CD8-positive, alpha-beta memory T cell (primary cell): ENCODE measurements around the gene LIN54. TPM values are rescaled to one million over a fixed set of nuclear protein-coding genes. Genes with fewer than 3 reads are reported as not detected.
"Not testable (repeated sequence)": the region's sequence is repeated elsewhere in the genome, so short reads cannot be mapped to it uniquely, and the experiment has no call there.

ENCODE experiments used
- CTCF ChIA-PET: fragments of 350-600 bp; sonication (Branson Sonifier 250); formaldehyde crosslinking; loops from one replicate; lab custom pipeline; 2021; ENCODE audit warnings: antibody characterized with exemption; lab: Charles Lee
- POLR2A ChIA-PET: fragments of 350-600 bp; sonication (Branson Sonifier 250); formaldehyde crosslinking; loops from one replicate; lab custom pipeline; 2021; ENCODE audit warnings: antibody characterized with exemption; lab: Charles Lee
- DNase-seq, 5 donors: peaks; one replicate each; pipeline versions ENCODE4 v3.0.0 to v3.0.0-alpha.2; 2020 to 2022; ENCODE audit warnings: mixed read lengths in 1 of 5
- H3K27ac ChIP-seq: one replicate; pipeline ENCODE4 v1.7.0; 2013; ENCODE audit warnings: low read depth, mild to moderate bottlenecking, low read length, moderate library complexity
- H3K27me3 ChIP-seq: 2 replicates; pipeline ENCODE4 v1.7.0; 2013; ENCODE audit warnings: low read length, mild to moderate bottlenecking; ENCODE audit not compliant: insufficient read depth, poor library complexity, severe bottlenecking
- H3K36me3 ChIP-seq: 2 replicates; pipeline ENCODE4 v1.7.0; 2013; ENCODE audit warnings: mild to moderate bottlenecking, low read length, moderate library complexity; ENCODE audit not compliant: insufficient read depth
- H3K4me1 ChIP-seq: 2 replicates; pipeline ENCODE4 v1.7.0; 2013; ENCODE audit warnings: mild to moderate bottlenecking, low read length, moderate library complexity; ENCODE audit not compliant: insufficient read depth
- H3K4me3 ChIP-seq: 2 replicates; pipeline ENCODE4 v1.7.0; 2013; ENCODE audit warnings: mild to moderate bottlenecking, low read length
- H3K9me3 ChIP-seq: 2 replicates; pipeline ENCODE4 v1.7.0; 2013; ENCODE audit warnings: mild to moderate bottlenecking, low read length
- H3K27ac Mint-ChIP-seq, 8 donors: one replicate each; pipeline ENCODE4 v1.8.0; 2020 to 2021; ENCODE audit warnings: mixed read lengths in 8 of 8, mild to moderate bottlenecking in 6 of 8, inconsistent platforms in 3 of 8, moderate library complexity in 3 of 8
- H3K27me3 Mint-ChIP-seq, 2 donors: one replicate each; pipeline ENCODE4 v1.8.0; 2020 to 2021; ENCODE audit warnings: mixed read lengths in 2 of 2, mild to moderate bottlenecking in 1 of 2, moderate library complexity in 1 of 2
- H3K36me3 Mint-ChIP-seq, 3 donors: one replicate each; pipeline ENCODE4 v1.8.0; 2020 to 2021; ENCODE audit warnings: mixed read lengths in 3 of 3, inconsistent platforms in 1 of 3, mild to moderate bottlenecking in 1 of 3
- H3K4me1 Mint-ChIP-seq, 3 donors: one replicate each; pipeline ENCODE4 v1.8.0; 2020 to 2021; ENCODE audit warnings: mixed read lengths in 3 of 3, inconsistent platforms in 1 of 3, mild to moderate bottlenecking in 1 of 3
- H3K4me3 Mint-ChIP-seq, 7 donors: one replicate each; pipeline ENCODE4 v1.8.0; 2020 to 2021; ENCODE audit warnings: mixed read lengths in 7 of 7, mild to moderate bottlenecking in 6 of 7, moderate library complexity in 4 of 7, inconsistent platforms in 2 of 7
- H3K9me3 Mint-ChIP-seq, 5 donors: one replicate each; pipeline ENCODE4 v1.8.0; 2020 to 2022; ENCODE audit warnings: mixed read lengths in 5 of 5, mild to moderate bottlenecking in 3 of 5, moderate library complexity in 2 of 5, inconsistent platforms in 1 of 5
- polyA plus RNA-seq: library from polyadenylated mRNA; unstranded; fragments of 300-500 nt; fragmentation: Illumina TruSeq; gene quantifications from one replicate; pipeline ENCODE4 v1.2.3, GENCODE V29; 2021
- total RNA-seq, 2 experiments: library from RNA; stranded (reverse); gene quantifications; one replicate each; pipeline ENCODE4 v1.2.3, GENCODE V29; 2021

Gene LIN54
- total and polyA plus RNA-seq, 3 experiments from 2014 or later = 9.2 to 23.0 (median 22.1) TPM

GRCh38 chr4:82989575-82990429 lies 20.8 kb downstream of the LIN54 start:
- POLR2A ChIA-PET = interaction anchor here (0.6 to 1.3 kb wide), 2 partner anchors 20 to 21 kb away, joined by 3 to 4 read pairs; partner anchors contain the start of gene LIN54
- H3K36me3 Mint-ChIP-seq = peaks cover 0 to 5% (median 3%) of the 10 kb centered on the region in 3 donors
- DNase-seq = peak in 2 of 5 donors; percentile 19 to 27
- peaks cover 10% of the 10 kb centered on the region for H3K4me1 ChIP-seq
- CTCF ChIA-PET = interaction anchor here (1.3 kb wide), 1 partner anchor 45 kb away, joined by 3 read pairs; the partner anchor contains the start of gene COPS4
- no peak overlapping the region for H3K27ac ChIP-seq
- H3K4me3 ChIP-seq = no peak overlapping the region
- H3K4me1 Mint-ChIP-seq = peaks cover 23 to 46% (median 30%) of the 10 kb centered on the region in 3 donors
- H3K9me3 Mint-ChIP-seq = no peaks in the 10 kb centered on the region
- no peaks in the 10 kb centered on the region for H3K27me3 ChIP-seq
- no peaks in the 10 kb centered on the region for H3K36me3 ChIP-seq
- H3K9me3 ChIP-seq = no peaks in the 10 kb centered on the region
- H3K27me3 Mint-ChIP-seq = no peaks in the 10 kb centered on the region
- H3K27ac Mint-ChIP-seq = peak overlapping the region; percentile 53 to 93 (median 82)
- H3K4me3 Mint-ChIP-seq = peak overlapping the region; percentile 13 to 79 (median 62)

- Histone ChIP-seq H3K36me3 (no peaks in the 10 kb centered on the region), H3K4me1 (peaks cover 10% of the 10 kb centered on the region), H3K9me3 (no peaks in the 10 kb centered on the region), H3K4me3 (no peak overlapping the region), H3K27ac (no peak overlapping the region), H3K27me3 (no peaks in the 10 kb centered on the region)
- H3K9me3 Mint-ChIP-seq = no peaks in the 10 kb centered on the region
- H3K27ac Mint-ChIP-seq = no peak overlapping the region
- H3K27me3 Mint-ChIP-seq = no peaks in the 10 kb centered on the region
- no peak for DNase-seq
- H3K36me3 Mint-ChIP-seq = peaks cover 0 to 14% (median 10%) of the 10 kb centered on the region in 3 donors
- H3K4me3 Mint-ChIP-seq = no peak overlapping the region
- CTCF ChIA-PET = no interaction called here
- POLR2A ChIA-PET = no interaction called here
- H3K4me1 Mint-ChIP-seq = peaks cover 32 to 54% (median 35%) of the 10 kb centered on the region in 3 donors
Observed at GRCh38 chr4:82988323-82988832, 22.2 kb downstream of the LIN54 start.

- Mint-ChIP-seq H3K4me1 (peaks cover 32 to 54% (median 35%) of the 10 kb centered on the region in 3 donors), H3K36me3 (peaks cover 0 to 20% (median 10%) of the 10 kb centered on the region in 3 donors), H3K27ac (peak overlapping the region in 1 of 8 donors; percentile 51)
- H3K27me3 ChIP-seq, H3K4me3 Mint-ChIP-seq, CTCF ChIA-PET, H3K27ac ChIP-seq, H3K4me3 ChIP-seq, POLR2A ChIA-PET, DNase-seq, H3K9me3 ChIP-seq, H3K27me3 Mint-ChIP-seq, H3K9me3 Mint-ChIP-seq, H3K36me3 ChIP-seq: not testable (repeated sequence)
- peaks cover 10% of the 10 kb centered on the region for H3K4me1 ChIP-seq
Observed at GRCh38 chr4:82987519-82987918, 23.1 kb downstream of the LIN54 start.

DNA sequence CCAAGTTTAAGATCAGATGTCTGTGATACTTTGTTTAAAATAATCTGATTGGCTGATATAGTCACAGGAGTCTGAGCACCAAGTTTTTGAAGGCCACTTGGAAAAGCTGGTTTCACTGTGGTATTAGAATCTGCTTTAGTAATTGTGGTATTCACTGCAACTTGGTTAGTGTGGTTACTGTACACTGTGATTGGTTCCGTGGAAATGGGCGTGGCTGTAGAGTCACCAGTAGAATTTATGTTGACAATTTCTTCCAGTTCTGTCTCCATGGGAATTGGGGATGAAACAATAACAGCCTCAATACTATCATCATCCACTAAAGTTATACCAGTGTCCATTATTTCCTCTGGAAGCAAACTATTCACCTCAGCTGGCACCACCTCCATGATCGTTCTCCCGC lies 26.2 kb downstream of the LIN54 start:
- Histone ChIP-seq H3K4me1 (peaks cover 2% of the 10 kb centered on the region), H3K27me3 (no peaks in the 10 kb centered on the region), H3K4me3 (no peak overlapping the region), H3K27ac (no peak overlapping the region), H3K36me3 (no peaks in the 10 kb centered on the region), H3K9me3 (no peaks in the 10 kb centered on the region)
- no peak for DNase-seq
- Mint-ChIP-seq H3K36me3 (peaks cover 0 to 34% (median 10%) of the 10 kb centered on the region in 3 donors), H3K4me1 (peaks cover 18 to 34% (median 19%) of the 10 kb centered on the region in 3 donors), H3K27me3 (no peaks in the 10 kb centered on the region), H3K27ac (peak overlapping the region in 2 of 8 donors; percentile 37 to 68), H3K9me3 (no peaks in the 10 kb centered on the region), H3K4me3 (no peak overlapping the region)
- ChIA-PET POLR2A (no interaction called here), CTCF (no interaction called here)

DNA sequence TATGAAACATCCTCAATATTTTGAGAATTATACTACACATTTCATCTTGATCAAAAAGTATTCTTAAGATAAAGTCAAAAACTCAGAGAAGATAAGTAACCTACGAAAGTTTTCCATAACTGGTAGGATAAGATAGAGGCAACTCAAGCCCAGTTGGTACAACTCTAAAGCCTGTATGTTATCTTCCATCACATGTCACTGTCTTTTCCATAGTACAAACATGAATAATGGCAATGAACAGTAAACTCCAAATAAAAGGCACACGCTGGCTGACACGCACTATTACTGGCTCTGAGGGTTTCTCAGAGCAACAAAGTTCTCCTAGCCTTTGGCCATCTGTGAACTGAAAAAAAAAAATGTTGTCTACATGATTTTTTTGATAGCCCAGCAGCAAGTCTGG lies 27.2 kb downstream of the LIN54 start:
- Histone ChIP-seq H3K36me3 (no peaks in the 10 kb centered on the region), H3K27me3 (no peaks in the 10 kb centered on the region), H3K4me1 (no peaks in the 10 kb centered on the region), H3K27ac (no peak overlapping the region), H3K4me3 (no peak overlapping the region), H3K9me3 (no peaks in the 10 kb centered on the region)
- H3K9me3 Mint-ChIP-seq = no peaks in the 10 kb centered on the region
- peaks cover 0 to 38% (median 7%) of the 10 kb centered on the region in 3 donors for H3K36me3 Mint-ChIP-seq
- no peaks in the 10 kb centered on the region for H3K27me3 Mint-ChIP-seq
- ChIA-PET POLR2A (no interaction called here), CTCF (no interaction called here)
- peaks cover 13 to 26% (median 13%) of the 10 kb centered on the region in 3 donors for H3K4me1 Mint-ChIP-seq
- no peak overlapping the region for H3K27ac Mint-ChIP-seq
- no peak overlapping the region for H3K4me3 Mint-ChIP-seq
- no peak for DNase-seq

- Mint-ChIP-seq H3K27ac (peak overlapping the region in 2 of 8 donors; percentile 22 to 32), H3K9me3 (no peaks in the 10 kb centered on the region), H3K4me1 (peaks cover 12 to 18% (median 16%) of the 10 kb centered on the region in 3 donors), H3K4me3 (no peak overlapping the region), H3K36me3 (peaks cover 0 to 54% (median 14%) of the 10 kb centered on the region in 3 donors), H3K27me3 (no peaks in the 10 kb centered on the region)
- no peaks in the 10 kb centered on the region for H3K27me3 ChIP-seq
- no peak overlapping the region for H3K27ac ChIP-seq
- ChIA-PET POLR2A (no interaction called here), CTCF (no interaction called here)
- H3K4me1 ChIP-seq = no peaks in the 10 kb centered on the region
- H3K36me3 ChIP-seq = no peaks in the 10 kb centered on the region
- no peaks in the 10 kb centered on the region for H3K9me3 ChIP-seq
- no peak for DNase-seq
- no peak overlapping the region for H3K4me3 ChIP-seq
Observed at GRCh38 chr4:82981138-82981537, 29.5 kb downstream of the LIN54 start.

DNA sequence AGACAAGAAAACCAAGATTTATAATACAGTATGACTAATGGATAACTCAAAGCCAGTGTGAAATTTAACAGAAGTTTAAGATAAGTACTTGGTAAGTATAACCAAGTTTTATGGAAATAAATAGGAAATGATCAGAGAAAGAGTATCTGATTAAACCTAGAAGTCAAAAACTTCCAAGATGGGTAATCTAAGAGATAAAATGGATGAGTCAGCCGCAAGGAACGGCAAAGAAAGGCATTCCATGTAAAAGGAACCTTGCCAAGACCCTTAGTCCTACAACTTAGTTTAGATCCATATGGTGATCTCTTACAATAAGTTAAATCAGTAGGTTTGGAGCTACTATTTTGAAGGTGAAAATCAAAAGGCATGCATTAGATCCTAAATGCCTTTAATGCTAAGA lies 34.8 kb downstream of the LIN54 start:
- Mint-ChIP-seq H3K9me3 (no peaks in the 10 kb centered on the region), H3K36me3 (peaks cover 8 to 61% (median 15%) of the 10 kb centered on the region in 3 donors), H3K4me3 (no peak overlapping the region), H3K27ac (no peak overlapping the region), H3K4me1 (peaks cover 0 to 5% (median under 1%) of the 10 kb centered on the region in 3 donors), H3K27me3 (no peaks in the 10 kb centered on the region)
- no peaks in the 10 kb centered on the region for H3K9me3 ChIP-seq
- no peak overlapping the region for H3K4me3 ChIP-seq
- DNase-seq = no peak
- H3K4me1 ChIP-seq = no peaks in the 10 kb centered on the region
- no peaks in the 10 kb centered on the region for H3K36me3 ChIP-seq
- POLR2A ChIA-PET = no interaction called here
- H3K27ac ChIP-seq = no peak overlapping the region
- CTCF ChIA-PET = interaction anchor here (0.9 to 1.5 kb wide), 2 partner anchors 8 to 59 kb away, joined by 3 read pairs; partner anchors contain the start of gene COPS4
- no peaks in the 10 kb centered on the region for H3K27me3 ChIP-seq

GRCh38 chr4:82969414-82969813 lies 41.2 kb downstream of the LIN54 start:
- no peak overlapping the region for H3K4me3 ChIP-seq
- Mint-ChIP-seq H3K27me3 (no peaks in the 10 kb centered on the region), H3K36me3 (peaks cover 10 to 72% (median 27%) of the 10 kb centered on the region in 3 donors), H3K4me3 (no peak overlapping the region), H3K9me3 (no peaks in the 10 kb centered on the region), H3K4me1 (peaks cover 0 to 14% (median 6%) of the 10 kb centered on the region in 3 donors), H3K27ac (no peak overlapping the region)
- no peaks in the 10 kb centered on the region for H3K27me3 ChIP-seq
- no peak overlapping the region for H3K27ac ChIP-seq
- H3K4me1 ChIP-seq = no peaks in the 10 kb centered on the region
- no peak for DNase-seq
- no peaks in the 10 kb centered on the region for H3K9me3 ChIP-seq
- H3K36me3 ChIP-seq = peaks cover 4% of the 10 kb centered on the region
- ChIA-PET POLR2A (no interaction called here), CTCF (no interaction called here)
